NT2/D1 (cell line): ENCODE results near the gene MRPS23.

Source experiments
- DNase-seq: peaks from one replicate; pipeline ENCODE4 v3.0.0-alpha.2; 2011; ENCODE audit warnings: low read depth, low spot score
- H3K27me3 ChIP-seq: 2 replicates; pipeline ENCODE4 v1.6.0; 2011; ENCODE audit warnings: mild to moderate bottlenecking; ENCODE audit not compliant: insufficient read length, insufficient read depth
- H3K36me3 ChIP-seq: 2 replicates; pipeline ENCODE4 v1.6.1; 2011; ENCODE audit warnings: mild to moderate bottlenecking, low read length, mixed read lengths; ENCODE audit not compliant: insufficient read depth, insufficient read length
- H3K4me1 ChIP-seq: 2 replicates; pipeline ENCODE4 v1.5.1; 2011; ENCODE audit not compliant: insufficient read depth, insufficient read length
- H3K4me3 ChIP-seq: 2 replicates; pipeline ENCODE4 v1.5.1; 2011; ENCODE audit warnings: low read depth; ENCODE audit not compliant: insufficient read length
- H3K9ac ChIP-seq: 2 replicates; pipeline ENCODE4 v1.6.0; 2011; ENCODE audit warnings: low read depth; ENCODE audit not compliant: insufficient read length
- H3K9me3 ChIP-seq: 2 replicates; pipeline ENCODE4 v1.5.1; 2011; ENCODE audit warnings: mild to moderate bottlenecking, low read length; ENCODE audit not compliant: insufficient read depth
- SUZ12 ChIP-seq: IDR thresholded peaks from 2 replicates; pipeline ENCODE4 v1.6.1; 2011; ENCODE audit not compliant: insufficient read length, insufficient read depth; ENCODE audit errors: extremely low read depth
- YY1 ChIP-seq: IDR thresholded peaks from 2 replicates; pipeline ENCODE4 v1.6.1; 2011; ENCODE audit not compliant: insufficient read length, insufficient read depth
- ZNF274 ChIP-seq: IDR thresholded peaks from 2 replicates; pipeline ENCODE4 v1.6.1; 2011; ENCODE audit warnings: mild to moderate bottlenecking, low read depth, low read length

The MRPS23 gene

DNA sequence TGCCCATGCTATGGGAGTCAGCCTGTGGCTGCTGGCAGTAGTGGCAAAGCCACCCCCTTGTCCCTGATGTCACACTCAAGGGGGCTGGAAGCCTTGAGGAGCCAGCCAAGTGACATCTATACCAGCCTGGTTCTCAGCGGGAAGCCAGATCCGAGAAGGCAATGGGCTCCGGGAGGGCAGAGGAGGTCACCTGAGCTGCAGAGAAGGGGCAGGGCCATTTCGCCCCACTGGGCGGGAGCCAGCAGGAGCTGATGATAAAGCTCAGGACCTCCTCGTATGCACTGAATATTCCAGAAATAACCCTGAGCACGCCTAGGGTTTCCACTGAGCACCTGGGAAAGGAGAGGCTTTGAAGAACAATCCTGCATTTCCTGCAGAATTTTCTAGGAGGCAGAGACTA is 19.0 kb downstream of the MRPS23 start:
- H3K4me1 ChIP-seq, result peaks cover 15% of the 10 kb centered on the region
- no peak for TF ChIP-seq SUZ12
- DNase-seq, result no peak
- no peaks in the 10 kb centered on the region for H3K36me3 ChIP-seq
- H3K27me3 ChIP-seq, result no peaks in the 10 kb centered on the region
- H3K9ac ChIP-seq, result no peak overlapping the region
- no peak overlapping the region for H3K4me3 ChIP-seq
- no peaks in the 10 kb centered on the region for H3K9me3 ChIP-seq

DNA sequence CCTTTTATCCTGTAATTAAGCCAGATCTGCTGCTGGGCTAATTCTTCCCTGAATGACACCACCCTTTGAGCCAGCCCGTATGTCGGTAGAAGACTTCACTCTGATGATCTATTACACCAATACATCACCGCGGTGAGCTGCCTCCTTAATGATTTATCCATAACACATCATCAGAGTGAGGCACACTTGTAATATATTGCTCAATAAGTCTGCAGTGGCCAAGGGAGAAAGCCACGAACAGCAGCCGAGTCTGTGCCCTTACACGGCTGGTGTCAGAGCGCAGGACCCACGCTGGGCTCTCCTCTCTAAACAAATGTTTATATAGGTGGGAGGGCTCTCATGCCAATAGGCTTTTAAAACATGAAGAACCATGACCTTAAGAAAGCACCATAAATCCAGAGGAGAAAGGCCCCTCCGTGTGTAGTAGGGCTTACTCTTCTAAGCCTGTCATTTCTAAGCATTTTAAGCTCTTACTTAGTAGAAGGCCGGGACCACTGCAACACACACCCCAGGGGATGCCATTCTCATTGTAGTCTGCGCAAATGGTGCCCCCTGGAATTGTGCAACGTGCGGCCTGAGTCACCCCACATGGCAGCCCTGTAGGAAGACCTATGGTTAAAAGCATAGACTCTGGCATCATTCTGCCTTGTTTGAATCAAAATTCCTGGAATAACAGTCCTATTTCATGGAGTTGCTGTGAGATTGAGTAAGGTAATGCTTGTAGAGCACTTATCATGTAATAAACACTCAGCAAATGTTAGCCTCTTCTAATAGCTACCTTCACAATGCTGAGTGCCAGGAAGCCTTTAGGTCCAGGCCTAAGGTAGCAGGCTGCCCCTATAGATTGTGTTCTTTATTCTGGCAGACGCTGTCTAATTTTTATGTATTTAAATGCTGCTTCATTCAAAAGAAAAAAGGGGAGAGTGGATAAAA is 26.1 kb downstream of the MRPS23 start:
- no peaks in the 10 kb centered on the region for H3K36me3 ChIP-seq
- no peak for TF ChIP-seq YY1
- TF ChIP-seq SUZ12, result no peak
- TF ChIP-seq ZNF274, result no peak
- no peak overlapping the region for H3K4me3 ChIP-seq
- H3K27me3 ChIP-seq, result no peaks in the 10 kb centered on the region
- H3K9ac ChIP-seq, result no peak overlapping the region
- peaks cover 4% of the 10 kb centered on the region for H3K4me1 ChIP-seq
- DNase-seq, result no peak
- no peaks in the 10 kb centered on the region for H3K9me3 ChIP-seq

DNA sequence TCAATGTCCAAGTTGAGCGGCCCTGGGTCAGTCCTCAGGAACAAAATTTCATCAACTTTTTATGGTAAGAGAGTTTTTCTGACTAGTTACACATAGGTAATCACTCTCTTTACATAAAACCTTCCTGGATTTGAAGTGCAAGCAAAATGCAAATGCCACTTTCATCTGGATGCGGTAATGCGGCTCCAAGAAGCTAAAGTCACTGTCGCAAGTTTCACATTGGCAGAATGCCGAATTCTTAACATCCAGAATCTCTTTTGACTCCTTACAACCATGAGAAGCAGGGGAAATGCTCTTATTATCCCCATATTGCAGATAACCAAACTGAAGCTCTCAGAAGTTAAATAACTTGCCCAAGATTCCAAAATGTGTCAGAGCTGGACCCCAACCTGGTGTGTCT is 30.0 kb downstream of the MRPS23 start:
- H3K4me3 ChIP-seq, result no peak overlapping the region
- no peak for DNase-seq
- H3K27me3 ChIP-seq, result no peaks in the 10 kb centered on the region

DNA sequence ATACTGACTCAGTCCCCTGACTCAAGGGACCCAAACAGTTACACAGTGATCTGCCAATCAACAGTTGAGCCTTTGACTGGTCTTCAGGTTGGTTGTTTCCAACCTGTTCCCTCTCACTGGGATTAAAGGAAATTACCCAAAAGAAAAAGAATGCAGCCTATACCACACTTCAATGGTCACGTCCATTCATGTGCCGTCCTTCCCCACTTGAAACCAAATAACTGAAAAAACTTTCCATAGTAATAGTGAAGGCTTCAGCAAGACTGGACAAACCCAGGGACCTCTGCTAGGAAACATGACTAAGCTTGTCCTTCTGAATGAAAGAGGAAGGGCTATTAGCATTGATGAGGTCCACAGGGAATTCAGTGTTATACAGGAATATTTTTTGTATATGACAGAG is 30.6 kb downstream of the MRPS23 start:
- no peaks in the 10 kb centered on the region for H3K27me3 ChIP-seq
- TF ChIP-seq SUZ12 (no peak), YY1 (no peak), ZNF274 (no peak)
- no peaks in the 10 kb centered on the region for H3K36me3 ChIP-seq
- no peak for DNase-seq
- peaks cover 5% of the 10 kb centered on the region for H3K4me1 ChIP-seq
- no peak overlapping the region for H3K4me3 ChIP-seq
- no peaks in the 10 kb centered on the region for H3K9me3 ChIP-seq
- H3K9ac ChIP-seq, result no peak overlapping the region

More for the DNA sequence above, 30.0 kb downstream of the MRPS23 start:
- Histone ChIP-seq H3K9me3 (no peaks in the 10 kb centered on the region), H3K9ac (no peak overlapping the region), H3K36me3 (no peaks in the 10 kb centered on the region), H3K4me1 (peaks cover 5% of the 10 kb centered on the region)
- TF ChIP-seq SUZ12 (no peak), YY1 (no peak), ZNF274 (no peak)

DNA sequence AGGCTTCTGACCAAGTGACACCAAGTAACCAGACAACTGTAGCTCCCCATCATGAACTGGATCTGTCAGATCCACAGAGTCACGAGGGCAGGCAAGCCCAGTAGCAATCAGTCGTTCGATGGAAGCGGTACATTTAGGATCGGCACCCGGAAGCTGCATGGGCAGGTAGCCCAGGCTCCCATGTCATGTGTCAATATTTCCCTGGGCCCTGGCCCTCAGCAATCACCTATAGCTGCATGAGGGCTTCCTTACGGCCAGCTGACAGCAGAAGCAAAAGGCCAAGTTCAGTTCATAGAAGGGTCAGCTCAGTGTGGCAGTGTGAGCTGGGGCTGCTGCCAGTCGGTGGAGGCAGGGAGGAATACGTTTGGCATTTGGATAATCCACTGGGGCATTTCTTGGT is 31.8 kb downstream of the MRPS23 start:
- TF ChIP-seq SUZ12 (no peak), ZNF274 (no peak), YY1 (no peak)
- Histone ChIP-seq H3K9ac (no peak overlapping the region), H3K27me3 (no peaks in the 10 kb centered on the region), H3K9me3 (no peaks in the 10 kb centered on the region), H3K4me3 (no peak overlapping the region), H3K36me3 (no peaks in the 10 kb centered on the region), H3K4me1 (peaks cover 3% of the 10 kb centered on the region)
- no peak for DNase-seq

DNA sequence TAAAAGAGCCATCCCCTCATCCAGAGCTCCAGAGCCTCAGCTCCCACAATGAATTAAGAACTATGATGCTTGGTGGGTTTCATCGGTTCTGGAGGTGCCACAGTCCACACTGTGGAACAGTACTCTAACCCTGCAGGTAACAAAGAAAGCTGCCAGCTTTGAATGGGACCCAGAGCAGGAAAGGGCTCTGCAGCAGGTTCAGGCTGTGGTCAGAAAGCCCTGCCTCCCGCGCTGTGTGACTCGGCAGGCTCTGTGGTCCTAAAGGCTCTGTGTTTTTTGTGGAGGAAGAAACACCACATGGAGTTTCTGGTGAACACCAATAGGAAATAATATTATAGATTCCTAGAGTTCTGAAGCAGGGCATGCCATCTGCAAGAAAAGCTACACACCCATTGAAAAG is 32.5 kb downstream of the MRPS23 start:
- Histone ChIP-seq H3K36me3 (no peaks in the 10 kb centered on the region), H3K4me1 (peaks cover 3% of the 10 kb centered on the region), H3K9ac (no peak overlapping the region), H3K9me3 (no peaks in the 10 kb centered on the region), H3K4me3 (no peak overlapping the region), H3K27me3 (no peaks in the 10 kb centered on the region)
- TF ChIP-seq SUZ12 (no peak), YY1 (no peak), ZNF274 (no peak)
- DNase-seq, result no peak

DNA sequence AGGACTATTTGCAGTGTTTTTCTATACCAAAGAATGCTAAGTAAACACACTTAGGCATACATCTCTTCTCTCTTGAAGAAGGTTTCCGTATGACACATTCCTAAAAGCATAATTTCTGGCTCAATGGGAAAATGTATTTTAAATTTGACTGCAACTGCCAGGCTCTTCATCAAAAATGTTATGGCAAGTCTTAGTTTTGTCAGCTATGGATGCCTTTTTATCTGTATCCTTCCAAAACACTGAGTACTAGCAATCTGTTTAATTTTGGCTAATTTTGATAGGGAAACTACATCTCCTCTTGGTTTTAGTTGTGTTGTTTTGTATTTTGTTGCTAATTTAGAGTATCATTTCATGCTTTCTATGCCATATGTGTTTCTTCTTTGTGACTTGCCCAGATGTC is 35.4 kb downstream of the MRPS23 start:
- DNase-seq, result no peak
- Histone ChIP-seq H3K9ac (no peak overlapping the region), H3K36me3 (no peaks in the 10 kb centered on the region), H3K9me3 (no peaks in the 10 kb centered on the region), H3K4me1 (peaks cover 12% of the 10 kb centered on the region), H3K27me3 (no peaks in the 10 kb centered on the region), H3K4me3 (no peak overlapping the region)
- no peak for TF ChIP-seq ZNF274
- no peak for TF ChIP-seq SUZ12
- no peak for TF ChIP-seq YY1
